ENCODE results near the gene ME1. TPM values are rescaled to one million over a fixed set of nuclear protein-coding genes. Genes with fewer than 3 reads are reported as not detected.

ME1 gene
- total RNA-seq, 1 donor from 2014 or later, result 12.8 TPM

GRCh38 chr6:83311231-83311630, 119.6 kb downstream of the ME1 start:
- H3K9me3 ChIP-seq, result no peaks in the 10 kb centered on the region

GRCh38 chr6:83310046-83310445, 120.8 kb downstream of the ME1 start:
- intact Hi-C loops (cut with DNase I), result no loop called here
- no peak overlapping the region for H3K4me3 ChIP-seq

More at GRCh38 chr6:83311231-83311630, 119.6 kb downstream of the ME1 start:
- no peak overlapping the region for H3K4me3 ChIP-seq
- H3K36me3 ChIP-seq, result no peaks in the 10 kb centered on the region
- no peaks in the 10 kb centered on the region for H3K27me3 ChIP-seq
- TF ChIP-seq CTCF (IDR thresholded peaks at IDR 0.05) (no peak), POLR2AphosphoS5 (IDR thresholded peaks at IDR 0.05; ENCODE audit: insufficient read depth in 1 of 2, low read depth in 1 of 2) (no peak), POLR2A (IDR thresholded peaks at IDR 0.05) (no peak)
- intact Hi-C loops (cut with DNase I), result no loop called here
- H3K4me1 ChIP-seq, result no peaks in the 10 kb centered on the region
- no peak overlapping the region for H3K27ac ChIP-seq
- no peak for DNase-seq (ENCODE audit: extremely low spot score in 2 of 2)

GRCh38 chr6:83309344-83309743, 121.5 kb downstream of the ME1 start:
- H3K4me1 ChIP-seq, result no peaks in the 10 kb centered on the region
- intact Hi-C loops (cut with DNase I), result no loop called here
- DNase-seq (ENCODE audit: extremely low spot score in 2 of 2), result no peak
- H3K9me3 ChIP-seq, result no peaks in the 10 kb centered on the region
- no peak overlapping the region for H3K4me3 ChIP-seq
- H3K36me3 ChIP-seq, result no peaks in the 10 kb centered on the region
- TF ChIP-seq POLR2AphosphoS5 (IDR thresholded peaks at IDR 0.05; ENCODE audit: insufficient read depth in 1 of 2, low read depth in 1 of 2), result no peak
- no peak for TF ChIP-seq CTCF (IDR thresholded peaks at IDR 0.05)
- no peak for TF ChIP-seq POLR2A (IDR thresholded peaks at IDR 0.05)
- no peak overlapping the region for H3K27ac ChIP-seq
- H3K27me3 ChIP-seq, result no peaks in the 10 kb centered on the region

More at GRCh38 chr6:83310046-83310445, 120.8 kb downstream of the ME1 start:
- no peak overlapping the region for H3K27ac ChIP-seq
- H3K4me1 ChIP-seq, result no peaks in the 10 kb centered on the region
- no peaks in the 10 kb centered on the region for H3K27me3 ChIP-seq
- H3K36me3 ChIP-seq, result no peaks in the 10 kb centered on the region
- DNase-seq (ENCODE audit: extremely low spot score in 2 of 2), result no peak
- no peak for TF ChIP-seq POLR2A (IDR thresholded peaks at IDR 0.05)
- no peak for TF ChIP-seq CTCF (IDR thresholded peaks at IDR 0.05)
- TF ChIP-seq POLR2AphosphoS5 (IDR thresholded peaks at IDR 0.05; ENCODE audit: insufficient read depth in 1 of 2, low read depth in 1 of 2), result no peak
- no peaks in the 10 kb centered on the region for H3K9me3 ChIP-seq

GRCh38 chr6:83308833-83309232, 122.0 kb downstream of the ME1 start:
- Histone ChIP-seq H3K27ac (no peak overlapping the region), H3K4me1 (no peaks in the 10 kb centered on the region), H3K36me3 (no peaks in the 10 kb centered on the region), H3K4me3 (no peak overlapping the region), H3K27me3 (no peaks in the 10 kb centered on the region), H3K9me3 (no peaks in the 10 kb centered on the region)
- no peak for DNase-seq (ENCODE audit: extremely low spot score in 2 of 2)
- intact Hi-C loops (cut with DNase I), result no loop called here
- no peak for TF ChIP-seq POLR2A (IDR thresholded peaks at IDR 0.05)
- TF ChIP-seq POLR2AphosphoS5 (IDR thresholded peaks at IDR 0.05; ENCODE audit: insufficient read depth in 1 of 2, low read depth in 1 of 2), result no peak
- TF ChIP-seq CTCF (IDR thresholded peaks at IDR 0.05), result no peak

- Histone ChIP-seq H3K36me3 (no peaks in the 10 kb centered on the region), H3K9me3 (no peaks in the 10 kb centered on the region), H3K4me3 (no peak overlapping the region), H3K27ac (no peak overlapping the region), H3K4me1 (no peaks in the 10 kb centered on the region), H3K27me3 (no peaks in the 10 kb centered on the region)
- intact Hi-C loops (cut with DNase I), result no loop called here
- TF ChIP-seq POLR2AphosphoS5 (IDR thresholded peaks at IDR 0.05; ENCODE audit: insufficient read depth in 1 of 2, low read depth in 1 of 2) (no peak), POLR2A (IDR thresholded peaks at IDR 0.05) (no peak), CTCF (IDR thresholded peaks at IDR 0.05) (no peak)
- no peak for DNase-seq (ENCODE audit: extremely low spot score in 2 of 2)
Observed at GRCh38 chr6:83307849-83308248, 123.0 kb downstream of the ME1 start.

Data from vagina (tissue), 2 donors.